Gastroesophageal sphincter (tissue), 3 donors: Measurements from ENCODE around the gene NRG2.

Source experiments
- CTCF ChIP-seq, 4 experiments: fragments of 200-600 bp in 2 of 4; fragments of 450-650 bp in 2 of 4; sonication (generic) in 1 of 4; IDR thresholded peaks; one replicate each; pipeline ENCODE4 v1.5.1; 2017 to 2019; ENCODE audit warnings: antibody characterized with exemption in 4 of 4, mild to moderate bottlenecking in 2 of 4, moderate library complexity in 2 of 4
- EP300 ChIP-seq: sonication (generic); formaldehyde crosslinking; IDR thresholded peaks from one replicate; pipeline ENCODE4 v1.6.1; 2017; ENCODE audit warnings: antibody characterized with exemption, mild to moderate bottlenecking
- POLR2A ChIP-seq, 2 donors: fragments of 450-650 bp; IDR thresholded peaks; one replicate each; pipeline ENCODE4 v1.6.1; 2017; ENCODE audit warnings: antibody characterized with exemption in 2 of 2, mild to moderate bottlenecking in 2 of 2, moderate library complexity in 1 of 2
- POLR2AphosphoS5 ChIP-seq: sonication (generic); formaldehyde crosslinking; IDR thresholded peaks from one replicate; pipeline ENCODE4 v1.6.1; 2017; ENCODE audit warnings: antibody characterized with exemption

GRCh38 chr5:140043508-140043872 lies 391 bp upstream of the NRG2 start:
- TF ChIP-seq CTCF (IDR thresholded peaks at IDR 0.05) = peak in 1 of 4 experiments; percentile 17
- no peak for TF ChIP-seq POLR2A (IDR thresholded peaks at IDR 0.05)
- no peak for TF ChIP-seq EP300
- TF ChIP-seq POLR2AphosphoS5 = no peak
